HG03108 (cell line): ENCODE results near the gene WDPCP.
"Not testable (repeated sequence)": the region's sequence is repeated elsewhere in the genome, so short reads cannot be mapped to it uniquely, and the experiment has no call there.

Experiments used
- ATAC-seq: cut with Tn5 transposase; IDR thresholded peaks from one replicate; pipeline ENCODE4 v1.9.1; 2021; ENCODE audit warnings: moderate library complexity; ENCODE audit not compliant: unreplicated experiment

Gene WDPCP

GRCh38 chr2:63591566-63592175 lies 3.4 kb upstream of the WDPCP start:
- ATAC-seq, result no peak

GRCh38 chr2:63590626-63591408 lies 2.5 kb upstream of the WDPCP start:
- ATAC-seq, result no peak

GRCh38 chr2:63589148-63589958 lies 1.1 kb upstream of the WDPCP start:
- ATAC-seq, result no peak

- no peak for ATAC-seq
These were observed 378 bp downstream of the WDPCP start for GRCh38 chr2:63587814-63588384.

GRCh38 chr2:63582873-63583272 lies 5.4 kb downstream of the WDPCP start:
- ATAC-seq, result no peak

GRCh38 chr2:63581298-63581961 lies 6.8 kb downstream of the WDPCP start:
- ATAC-seq, result no peak

- ATAC-seq, result no peak
These were observed 7.5 kb downstream of the WDPCP start for GRCh38 chr2:63580651-63581297.

GRCh38 chr2:63578767-63579166 lies 9.5 kb downstream of the WDPCP start:
- no peak for ATAC-seq

GRCh38 chr2:63576546-63576945 lies 11.7 kb downstream of the WDPCP start:
- ATAC-seq, result no peak

GRCh38 chr2:63573726-63574345 lies 14.4 kb downstream of the WDPCP start:
- not testable (repeated sequence) for ATAC-seq

- not testable (repeated sequence) for ATAC-seq
These were observed 15.3 kb downstream of the WDPCP start for GRCh38 chr2:63573026-63573425.

GRCh38 chr2:63572001-63572400 lies 16.3 kb downstream of the WDPCP start:
- ATAC-seq, result no peak

GRCh38 chr2:63571291-63571690 lies 17.0 kb downstream of the WDPCP start:
- ATAC-seq, result no peak

- ATAC-seq, result no peak
These were observed 18.5 kb downstream of the WDPCP start for GRCh38 chr2:63569740-63570139.

- no peak for ATAC-seq
These were observed 25.5 kb downstream of the WDPCP start for GRCh38 chr2:63562751-63563150.

- ATAC-seq, result not testable (repeated sequence)
These were observed 29.4 kb downstream of the WDPCP start for GRCh38 chr2:63558922-63559321.

- not testable (repeated sequence) for ATAC-seq
These were observed 30.5 kb downstream of the WDPCP start for GRCh38 chr2:63557819-63558218.

- ATAC-seq, result no peak
These were observed 32.3 kb downstream of the WDPCP start for GRCh38 chr2:63555931-63556330.

GRCh38 chr2:63555299-63555698 lies 33.0 kb downstream of the WDPCP start:
- no peak for ATAC-seq

- ATAC-seq, result no peak
These were observed 35.2 kb downstream of the WDPCP start for GRCh38 chr2:63553049-63553448.
